Vagina (tissue), 2 donors: ENCODE measurements around the gene LANCL2. TPM values are rescaled to one million over a fixed set of nuclear protein-coding genes. Genes with fewer than 3 reads are reported as not detected.

Experiments
- DNase-seq, 2 donors: peaks; one replicate each; pipeline ENCODE4 v3.0.0-alpha.2; 2017; ENCODE audit errors: extremely low spot score in 2 of 2
- H3K27ac ChIP-seq: fragments of 200-600 bp; sonication (generic); one replicate; pipeline ENCODE4 v1.5.1; 2019
- H3K27me3 ChIP-seq: fragments of 200-600 bp; sonication (generic); one replicate; pipeline ENCODE4 v1.5.1; 2019
- H3K36me3 ChIP-seq, 2 donors: fragments of 200-600 bp; sonication (generic); one replicate each; pipeline ENCODE4 v1.5.1; 2017 to 2019
- H3K4me1 ChIP-seq: fragments of 200-600 bp; sonication (generic); one replicate; pipeline ENCODE4 v1.5.1; 2019
- H3K4me3 ChIP-seq, 2 donors: fragments of 200-600 bp; sonication (generic); 1 replicate in 1 of 2; 2 replicates in 1 of 2; pipeline ENCODE4 v1.5.1; 2016 to 2019
- H3K9me3 ChIP-seq: fragments of 200-600 bp; sonication (generic); one replicate; pipeline ENCODE4 v1.5.1; 2019
- POLR2A ChIP-seq, 2 donors: fragments of 450-650 bp; IDR thresholded peaks; one replicate each; pipeline ENCODE4 v1.6.1; 2017; ENCODE audit warnings: antibody characterized with exemption in 2 of 2, mild to moderate bottlenecking in 2 of 2, moderate library complexity in 2 of 2
- POLR2AphosphoS5 ChIP-seq, 2 donors: sonication (generic); formaldehyde crosslinking; IDR thresholded peaks; one replicate each; pipeline ENCODE4 v1.9.0; 2017; ENCODE audit warnings: antibody characterized with exemption in 2 of 2, mild to moderate bottlenecking in 2 of 2, low read depth in 1 of 2; ENCODE audit not compliant: insufficient read depth in 1 of 2
- intact Hi-C: fragments of 100-400 bp; cut with DNase I; formaldehyde crosslinking; loops from one replicate; pipeline ENCODE4 v1.15.1; 2023
- total RNA-seq: library from RNA; depleted of rRNA; stranded (reverse); fragments of >200 nt; gene quantifications from one replicate; pipeline ENCODE4 v1.2.3, GENCODE V29; 2016
- TF ChIP-seq, protein P1 (sequence below), 3 experiments: fragments of 450-650 bp in 2 of 3; fragments of 200-600 bp in 1 of 3; sonication (generic) in 1 of 3; IDR thresholded peaks; one replicate each; pipeline ENCODE4 v1.5.1; 2017 to 2019; ENCODE audit warnings: antibody characterized with exemption in 3 of 3, mild to moderate bottlenecking in 2 of 3, moderate library complexity in 2 of 3

The LANCL2 gene
- total RNA-seq, 1 donor from 2014 or later: 7.6 TPM

DNA sequence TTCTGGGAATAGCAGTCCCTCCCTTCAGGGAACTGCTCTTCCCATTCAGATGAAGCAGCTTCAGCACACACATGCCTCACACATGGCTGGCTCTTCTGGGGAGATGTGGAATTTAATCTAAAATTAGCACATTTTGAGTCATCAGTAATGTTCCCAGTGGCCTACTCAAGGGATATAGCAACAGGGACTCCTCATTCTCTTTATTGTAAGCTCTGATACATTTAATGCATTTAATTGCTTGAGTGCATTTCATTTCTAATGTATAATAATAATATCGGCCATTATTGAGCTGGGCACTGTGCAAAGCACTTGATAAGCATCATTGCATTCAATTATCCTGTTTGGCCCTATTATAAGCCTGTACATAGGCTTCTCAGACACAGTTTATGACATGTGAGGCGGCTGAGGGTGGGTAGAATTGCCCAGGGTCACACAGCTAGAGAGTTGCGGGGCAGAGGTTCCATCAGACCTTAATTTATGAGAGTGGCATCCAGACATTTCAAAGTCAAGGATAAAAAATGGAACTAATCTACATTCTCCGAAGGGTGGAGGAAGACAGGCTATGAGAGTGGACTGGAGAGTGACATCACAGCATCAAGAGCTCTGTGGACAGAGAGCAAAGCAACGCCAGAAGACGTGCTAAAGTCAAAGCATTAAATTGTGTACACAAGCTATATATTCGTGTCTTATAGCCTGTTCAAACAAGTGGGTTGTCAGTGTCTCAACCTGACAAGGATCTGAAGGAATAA lies 76.8 kb downstream of the LANCL2 start:
- no peak for TF ChIP-seq POLR2AphosphoS5 (IDR thresholded peaks at IDR 0.05; ENCODE audit: insufficient read depth in 1 of 2, low read depth in 1 of 2)
- TF ChIP-seq, protein P1, sequence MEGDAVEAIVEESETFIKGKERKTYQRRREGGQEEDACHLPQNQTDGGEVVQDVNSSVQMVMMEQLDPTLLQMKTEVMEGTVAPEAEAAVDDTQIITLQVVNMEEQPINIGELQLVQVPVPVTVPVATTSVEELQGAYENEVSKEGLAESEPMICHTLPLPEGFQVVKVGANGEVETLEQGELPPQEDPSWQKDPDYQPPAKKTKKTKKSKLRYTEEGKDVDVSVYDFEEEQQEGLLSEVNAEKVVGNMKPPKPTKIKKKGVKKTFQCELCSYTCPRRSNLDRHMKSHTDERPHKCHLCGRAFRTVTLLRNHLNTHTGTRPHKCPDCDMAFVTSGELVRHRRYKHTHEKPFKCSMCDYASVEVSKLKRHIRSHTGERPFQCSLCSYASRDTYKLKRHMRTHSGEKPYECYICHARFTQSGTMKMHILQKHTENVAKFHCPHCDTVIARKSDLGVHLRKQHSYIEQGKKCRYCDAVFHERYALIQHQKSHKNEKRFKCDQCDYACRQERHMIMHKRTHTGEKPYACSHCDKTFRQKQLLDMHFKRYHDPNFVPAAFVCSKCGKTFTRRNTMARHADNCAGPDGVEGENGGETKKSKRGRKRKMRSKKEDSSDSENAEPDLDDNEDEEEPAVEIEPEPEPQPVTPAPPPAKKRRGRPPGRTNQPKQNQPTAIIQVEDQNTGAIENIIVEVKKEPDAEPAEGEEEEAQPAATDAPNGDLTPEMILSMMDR (IDR thresholded peaks at IDR 0.05): no peak
- TF ChIP-seq POLR2A (IDR thresholded peaks at IDR 0.05): no peak
- DNase-seq: no peak
- no peak overlapping the region for H3K4me3 ChIP-seq
- no peaks in the 10 kb centered on the region for H3K36me3 ChIP-seq
- intact Hi-C loops: no loop called here
- H3K9me3 ChIP-seq: no peaks in the 10 kb centered on the region
- H3K4me1 ChIP-seq: no peaks in the 10 kb centered on the region
- no peaks in the 10 kb centered on the region for H3K27me3 ChIP-seq
- no peak overlapping the region for H3K27ac ChIP-seq

DNA sequence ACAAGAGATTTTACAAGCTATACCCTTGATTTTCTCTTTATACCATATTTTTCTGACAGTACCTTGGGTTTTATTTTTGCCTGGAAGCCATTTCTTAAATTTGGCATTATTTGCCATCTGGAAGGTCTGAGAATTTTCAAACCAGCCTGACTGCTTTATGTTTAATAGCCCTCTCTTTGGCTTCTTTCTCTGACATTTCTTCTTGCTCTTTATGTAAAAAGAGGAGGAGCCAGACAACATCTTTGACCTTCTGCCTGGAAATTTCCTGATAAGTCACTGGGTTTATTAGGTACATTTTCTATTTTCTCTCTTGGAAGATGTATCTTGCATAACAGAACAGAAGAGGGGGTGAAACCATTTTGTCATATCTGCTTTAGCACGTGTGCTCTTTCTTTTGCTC lies 79.6 kb downstream of the LANCL2 start:
- Histone ChIP-seq H3K4me1 (no peaks in the 10 kb centered on the region), H3K36me3 (no peaks in the 10 kb centered on the region), H3K27ac (no peak overlapping the region), H3K9me3 (no peaks in the 10 kb centered on the region), H3K4me3 (no peak overlapping the region), H3K27me3 (no peaks in the 10 kb centered on the region)
- no peak for TF ChIP-seq POLR2A (IDR thresholded peaks at IDR 0.05)
- TF ChIP-seq, protein P1 (IDR thresholded peaks at IDR 0.05): no peak
- TF ChIP-seq POLR2AphosphoS5 (IDR thresholded peaks at IDR 0.05; ENCODE audit: insufficient read depth in 1 of 2, low read depth in 1 of 2): no peak
- DNase-seq: no peak
- intact Hi-C loops: no loop called here

DNA sequence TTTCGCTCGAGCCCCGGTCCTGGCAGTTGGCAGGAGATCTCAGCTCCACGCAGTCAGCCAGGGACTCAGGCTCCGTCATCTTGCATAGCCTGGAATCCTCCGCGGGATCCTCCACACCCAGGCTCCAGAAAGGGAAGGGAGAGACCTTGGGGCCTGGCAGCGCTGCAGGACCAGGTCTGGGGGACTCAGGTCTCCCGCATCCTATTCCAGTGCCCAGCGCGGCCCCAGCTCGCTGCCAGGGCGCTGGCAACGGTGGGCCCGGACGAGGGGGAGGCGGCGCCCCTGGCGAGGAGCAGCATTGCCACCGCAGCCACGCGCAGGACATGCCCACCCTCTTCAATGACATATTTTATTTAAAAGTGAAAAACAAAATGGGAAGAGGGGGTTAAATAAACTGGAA lies 83.4 kb downstream of the LANCL2 start:
- Histone ChIP-seq H3K4me1 (no peaks in the 10 kb centered on the region), H3K4me3 (no peak overlapping the region), H3K27me3 (no peaks in the 10 kb centered on the region), H3K9me3 (no peaks in the 10 kb centered on the region), H3K27ac (no peak overlapping the region), H3K36me3 (no peaks in the 10 kb centered on the region)
- no peak for DNase-seq
- TF ChIP-seq POLR2AphosphoS5 (IDR thresholded peaks at IDR 0.05; ENCODE audit: insufficient read depth in 1 of 2, low read depth in 1 of 2): no peak
- TF ChIP-seq, protein P1 (IDR thresholded peaks at IDR 0.05): no peak
- intact Hi-C loops: no loop called here

DNA sequence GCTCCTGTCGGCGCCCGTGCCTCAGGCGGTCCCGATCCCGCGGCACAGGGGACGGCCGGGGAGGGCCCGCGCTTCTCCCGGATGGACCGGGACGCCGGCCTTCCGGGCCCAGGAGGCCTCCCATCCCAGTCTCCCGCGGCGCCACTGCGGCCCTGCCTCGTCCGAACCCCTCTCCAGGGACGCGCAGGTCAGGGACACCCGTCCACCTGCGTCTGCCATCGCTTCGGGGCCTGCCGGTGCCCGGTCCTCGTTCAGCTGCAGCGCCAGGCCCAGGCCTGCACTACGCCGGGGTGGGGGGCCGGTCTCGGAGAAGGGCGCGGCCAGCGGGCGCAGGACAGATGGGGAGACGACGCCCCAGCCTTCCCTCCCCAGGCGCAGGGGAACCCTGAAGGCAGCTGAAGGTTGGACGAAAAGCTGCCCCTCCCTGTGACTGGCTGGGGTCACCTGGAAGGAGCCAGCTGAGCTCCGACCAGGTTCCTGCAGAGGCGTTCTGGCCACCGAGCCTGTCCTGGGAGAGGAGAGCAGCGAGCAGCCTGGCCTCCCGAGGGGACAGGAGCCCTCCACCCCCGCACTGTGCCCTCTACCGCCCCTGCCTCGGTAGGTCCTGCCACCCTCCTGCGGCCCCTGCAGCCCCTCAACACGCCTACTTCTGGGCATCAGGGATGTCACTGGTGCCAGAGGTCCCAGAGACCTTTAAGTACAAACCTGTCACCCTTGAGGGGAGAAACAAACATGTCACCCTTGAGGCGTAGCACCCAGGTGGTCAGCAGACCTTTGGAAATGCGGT lies 84.3 kb downstream of the LANCL2 start:
- H3K36me3 ChIP-seq: no peaks in the 10 kb centered on the region
- H3K27ac ChIP-seq: no peak overlapping the region
- no peaks in the 10 kb centered on the region for H3K9me3 ChIP-seq
- peak in 1 of 2 donors; percentile 75 for DNase-seq
- intact Hi-C loops: no loop called here
- TF ChIP-seq POLR2A (IDR thresholded peaks at IDR 0.05) (no peak), POLR2AphosphoS5 (IDR thresholded peaks at IDR 0.05; ENCODE audit: insufficient read depth in 1 of 2, low read depth in 1 of 2) (no peak)
- TF ChIP-seq, protein P1 (IDR thresholded peaks at IDR 0.05): no peak
- no peak overlapping the region for H3K4me3 ChIP-seq
- no peaks in the 10 kb centered on the region for H3K4me1 ChIP-seq
- no peaks in the 10 kb centered on the region for H3K27me3 ChIP-seq
